ENCODE measurements around the gene ELFN2. TPM values are rescaled to one million over a fixed set of nuclear protein-coding genes. Genes with fewer than 3 reads are reported as not detected.

ELFN2 gene
- polyA plus RNA-seq, 1 experiment, result 2.6 TPM

GRCh38 chr22:37343348-37343747 lies 83.9 kb downstream of the ELFN2 start:
- ChIA-PET POLR2A (no interaction called here), CTCF (no interaction called here)
- no peak for DNase-seq (ENCODE audit: low read depth, low spot score)
- no peak for TF ChIP-seq CTCF (IDR thresholded peaks at IDR 0.05; ENCODE audit: low read depth, low read length)
- Histone ChIP-seq H3K4me3 (ENCODE audit: low read depth, low read length) (no peak overlapping the region), H3K27ac (ENCODE audit: low read depth, low read length) (no peak overlapping the region), H3K9me3 (ENCODE audit: control insufficient read depth, insufficient read depth, low read length) (no peaks in the 10 kb centered on the region), H3K27me3 (ENCODE audit: control insufficient read depth, insufficient read depth, low read length) (peaks cover 5% of the 10 kb centered on the region)

GRCh38 chr22:37342065-37342464 lies 85.2 kb downstream of the ELFN2 start:
- Histone ChIP-seq H3K4me3 (ENCODE audit: low read depth, low read length) (no peak overlapping the region), H3K27ac (ENCODE audit: low read depth, low read length) (no peak overlapping the region), H3K9me3 (ENCODE audit: control insufficient read depth, insufficient read depth, low read length) (no peaks in the 10 kb centered on the region), H3K27me3 (ENCODE audit: control insufficient read depth, insufficient read depth, low read length) (peaks cover 5% of the 10 kb centered on the region)
- DNase-seq (ENCODE audit: low read depth, low spot score), result no peak
- ChIA-PET CTCF (no interaction called here), POLR2A (no interaction called here)
- TF ChIP-seq CTCF (IDR thresholded peaks at IDR 0.05; ENCODE audit: low read depth, low read length), result no peak

GRCh38 chr22:37340331-37341262 lies 86.7 kb downstream of the ELFN2 start:
- ChIA-PET POLR2A (interaction anchor here (0.7 kb wide), 1 partner anchor 43 kb away, joined by 3 read pairs; no protein-coding TSS in a partner anchor), CTCF (no interaction called here)
- no peaks in the 10 kb centered on the region for H3K9me3 ChIP-seq (ENCODE audit: control insufficient read depth, insufficient read depth, low read length)
- no peak overlapping the region for H3K27ac ChIP-seq (ENCODE audit: low read depth, low read length)
- H3K27me3 ChIP-seq (ENCODE audit: control insufficient read depth, insufficient read depth, low read length), result peaks cover 5% of the 10 kb centered on the region
- H3K4me3 ChIP-seq (ENCODE audit: low read depth, low read length), result no peak overlapping the region
- TF ChIP-seq CTCF (IDR thresholded peaks at IDR 0.05; ENCODE audit: low read depth, low read length), result no peak
- no peak for DNase-seq (ENCODE audit: low read depth, low spot score)

GRCh38 chr22:37338539-37339246 lies 88.6 kb downstream of the ELFN2 start:
- no peak for DNase-seq (ENCODE audit: low read depth, low spot score)
- Histone ChIP-seq H3K9me3 (ENCODE audit: control insufficient read depth, insufficient read depth, low read length) (no peaks in the 10 kb centered on the region), H3K27ac (ENCODE audit: low read depth, low read length) (no peak overlapping the region), H3K27me3 (ENCODE audit: control insufficient read depth, insufficient read depth, low read length) (peaks cover 8% of the 10 kb centered on the region), H3K4me3 (ENCODE audit: low read depth, low read length) (no peak overlapping the region)
- POLR2A ChIA-PET, result no interaction called here
- no peak for TF ChIP-seq CTCF (IDR thresholded peaks at IDR 0.05; ENCODE audit: low read depth, low read length)
- CTCF ChIA-PET, result no interaction called here
